Neural progenitor cell (in vitro differentiated cells): Measurements from ENCODE around the gene DENND5B.

ENCODE experiments used
- EZH2phosphoT487 ChIP-seq: fragments of 200-600 bp; sonication (generic); IDR thresholded peaks from 2 replicates; pipeline ENCODE4 v1.6.1; 2017; ENCODE audit warnings: antibody characterized with exemption
- TF ChIP-seq, protein P1 (sequence below): fragments of 200-600 bp; sonication (generic); IDR thresholded peaks from 2 replicates; pipeline ENCODE4 v1.5.1; 2017; ENCODE audit warnings: antibody characterized with exemption, mild to moderate bottlenecking

DNA sequence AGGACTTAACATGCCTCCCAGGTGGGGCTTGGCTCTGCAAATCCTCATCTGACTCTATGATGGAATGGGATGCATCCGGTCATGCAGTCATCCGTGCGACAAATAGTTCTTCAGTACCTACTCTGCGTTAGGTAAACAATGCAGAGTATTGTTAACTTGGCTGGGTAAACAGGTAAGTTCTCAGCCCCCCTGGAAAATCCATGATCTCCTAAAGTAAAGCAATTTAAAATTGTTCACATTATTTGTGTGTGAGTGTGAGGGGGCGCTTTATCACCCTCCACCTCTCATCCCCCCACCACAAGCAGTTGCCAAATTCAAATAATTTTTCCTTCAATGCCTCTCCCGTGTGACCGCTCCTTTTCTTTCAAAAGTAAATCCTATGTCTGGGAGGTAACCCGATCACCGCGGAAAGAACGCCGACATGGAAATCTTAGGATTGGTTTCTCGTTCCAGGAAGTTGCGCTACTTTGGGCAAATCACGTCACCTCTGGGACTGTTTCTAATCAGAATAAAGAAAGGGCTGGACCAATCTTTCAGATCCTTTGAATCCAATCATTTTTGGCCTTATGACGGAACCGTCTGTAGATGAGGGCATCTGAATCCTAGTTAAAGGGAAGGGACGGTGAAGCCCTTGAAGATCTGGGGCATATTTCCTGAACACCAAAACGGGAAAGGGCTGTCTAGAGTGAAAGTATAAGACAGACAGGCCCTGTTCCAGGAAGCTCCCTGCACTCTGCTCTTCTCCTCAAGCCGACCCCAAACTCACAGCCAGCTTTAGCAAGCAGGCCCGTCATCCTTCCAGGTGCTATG, 221.0 kb downstream of the DENND5B start:
- TF ChIP-seq EZH2phosphoT487: no peak
- TF ChIP-seq, protein P1, sequence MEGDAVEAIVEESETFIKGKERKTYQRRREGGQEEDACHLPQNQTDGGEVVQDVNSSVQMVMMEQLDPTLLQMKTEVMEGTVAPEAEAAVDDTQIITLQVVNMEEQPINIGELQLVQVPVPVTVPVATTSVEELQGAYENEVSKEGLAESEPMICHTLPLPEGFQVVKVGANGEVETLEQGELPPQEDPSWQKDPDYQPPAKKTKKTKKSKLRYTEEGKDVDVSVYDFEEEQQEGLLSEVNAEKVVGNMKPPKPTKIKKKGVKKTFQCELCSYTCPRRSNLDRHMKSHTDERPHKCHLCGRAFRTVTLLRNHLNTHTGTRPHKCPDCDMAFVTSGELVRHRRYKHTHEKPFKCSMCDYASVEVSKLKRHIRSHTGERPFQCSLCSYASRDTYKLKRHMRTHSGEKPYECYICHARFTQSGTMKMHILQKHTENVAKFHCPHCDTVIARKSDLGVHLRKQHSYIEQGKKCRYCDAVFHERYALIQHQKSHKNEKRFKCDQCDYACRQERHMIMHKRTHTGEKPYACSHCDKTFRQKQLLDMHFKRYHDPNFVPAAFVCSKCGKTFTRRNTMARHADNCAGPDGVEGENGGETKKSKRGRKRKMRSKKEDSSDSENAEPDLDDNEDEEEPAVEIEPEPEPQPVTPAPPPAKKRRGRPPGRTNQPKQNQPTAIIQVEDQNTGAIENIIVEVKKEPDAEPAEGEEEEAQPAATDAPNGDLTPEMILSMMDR: no peak
